ENCODE data around the gene RNPS1.

Gene RNPS1

GRCh38 chr16:2209258-2210008, 58.5 kb downstream of the RNPS1 start:
- TF ChIP-seq CTCF (IDR thresholded peaks at IDR 0.05; ENCODE audit: low read depth, low read length), result no peak
- no peak overlapping the region for H3K4me3 ChIP-seq (ENCODE audit: low read depth, low read length)
- no peak for DNase-seq (ENCODE audit: low read depth, low spot score)
- in situ Hi-C loops (cut with HindIII; ENCODE audit: low sequenced_read_pairs), result no loop called here

- in situ Hi-C loops (cut with HindIII; ENCODE audit: low sequenced_read_pairs), result no loop called here
- H3K4me3 ChIP-seq (ENCODE audit: low read depth, low read length), result no peak overlapping the region
- no peak for DNase-seq (ENCODE audit: low read depth, low spot score)
- TF ChIP-seq CTCF (IDR thresholded peaks at IDR 0.05; ENCODE audit: low read depth, low read length), result no peak
Observed at GRCh38 chr16:2208772-2209171, 59.2 kb downstream of the RNPS1 start.

GRCh38 chr16:2208308-2208707, 59.6 kb downstream of the RNPS1 start:
- H3K4me3 ChIP-seq (ENCODE audit: low read depth, low read length), result no peak overlapping the region
- no peak for TF ChIP-seq CTCF (IDR thresholded peaks at IDR 0.05; ENCODE audit: low read depth, low read length)
- in situ Hi-C loops (cut with HindIII; ENCODE audit: low sequenced_read_pairs), result no loop called here
- no peak for DNase-seq (ENCODE audit: low read depth, low spot score)

GRCh38 chr16:2207872-2208271, 60.1 kb downstream of the RNPS1 start:
- DNase-seq (ENCODE audit: low read depth, low spot score), result no peak

GRCh38 chr16:2206780-2207433, 61.0 kb downstream of the RNPS1 start:
- in situ Hi-C loops (cut with HindIII; ENCODE audit: low sequenced_read_pairs), result no loop called here
- no peak for DNase-seq (ENCODE audit: low read depth, low spot score)
- no peak overlapping the region for H3K4me3 ChIP-seq (ENCODE audit: low read depth, low read length)

More at GRCh38 chr16:2207872-2208271, 60.1 kb downstream of the RNPS1 start:
- H3K4me3 ChIP-seq (ENCODE audit: low read depth, low read length), result no peak overlapping the region
- no peak for TF ChIP-seq CTCF (IDR thresholded peaks at IDR 0.05; ENCODE audit: low read depth, low read length)
- in situ Hi-C loops (cut with HindIII; ENCODE audit: low sequenced_read_pairs), result no loop called here

GRCh38 chr16:2206420-2206779, 61.5 kb downstream of the RNPS1 start:
- no peak for TF ChIP-seq CTCF (IDR thresholded peaks at IDR 0.05; ENCODE audit: low read depth, low read length)
- peak overlapping the region; percentile 80 for H3K4me3 ChIP-seq (ENCODE audit: low read depth, low read length)
- no peak for DNase-seq (ENCODE audit: low read depth, low spot score)
- in situ Hi-C loops (cut with HindIII; ENCODE audit: low sequenced_read_pairs), result no loop called here

More at GRCh38 chr16:2206780-2207433, 61.0 kb downstream of the RNPS1 start:
- no peak for TF ChIP-seq CTCF (IDR thresholded peaks at IDR 0.05; ENCODE audit: low read depth, low read length)

Measured in astrocyte of the spinal cord (primary cell).